GM19397 (cell line): ENCODE data around the gene THSD4.

Experiments used
- ATAC-seq: cut with Tn5 transposase; IDR thresholded peaks from one replicate; pipeline ENCODE4 v1.9.1; 2021; ENCODE audit warnings: mild to moderate bottlenecking, moderate library complexity; ENCODE audit not compliant: unreplicated experiment

The THSD4 gene

DNA sequence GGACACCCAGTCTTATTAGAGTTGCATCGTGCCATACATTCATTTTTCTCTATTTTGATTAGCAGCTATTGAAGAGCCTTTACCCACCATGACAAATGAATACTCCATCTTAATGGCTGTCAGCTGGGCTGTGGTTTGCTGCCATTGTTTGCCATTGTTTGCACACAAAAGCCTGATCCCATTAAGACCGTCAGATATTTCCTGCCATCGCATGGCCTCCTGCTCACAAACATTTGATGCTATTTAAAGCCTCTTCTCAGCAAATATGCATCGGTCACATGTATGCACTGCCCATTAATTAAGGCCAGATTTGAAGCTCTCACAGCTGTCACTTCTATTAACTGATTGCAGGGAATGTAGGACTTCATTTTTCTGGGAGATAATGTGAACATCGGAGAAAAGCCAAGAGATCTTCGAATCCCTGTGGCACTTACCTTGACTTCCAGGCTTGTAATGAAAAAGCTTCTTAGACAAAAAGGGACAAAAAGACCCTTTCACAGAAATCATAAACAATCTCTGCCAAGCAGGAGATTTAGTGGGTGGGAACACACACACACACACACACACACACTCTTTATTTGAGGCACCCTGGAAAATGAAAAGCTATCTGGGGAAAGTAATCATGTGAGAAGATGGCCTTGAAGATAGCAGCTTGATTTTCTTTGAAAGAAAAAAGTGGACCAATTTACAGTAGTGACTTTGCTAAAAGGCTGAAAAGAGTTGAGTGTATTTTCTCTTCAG lies 519.7 kb downstream of the THSD4 start:
- ATAC-seq = no peak

DNA sequence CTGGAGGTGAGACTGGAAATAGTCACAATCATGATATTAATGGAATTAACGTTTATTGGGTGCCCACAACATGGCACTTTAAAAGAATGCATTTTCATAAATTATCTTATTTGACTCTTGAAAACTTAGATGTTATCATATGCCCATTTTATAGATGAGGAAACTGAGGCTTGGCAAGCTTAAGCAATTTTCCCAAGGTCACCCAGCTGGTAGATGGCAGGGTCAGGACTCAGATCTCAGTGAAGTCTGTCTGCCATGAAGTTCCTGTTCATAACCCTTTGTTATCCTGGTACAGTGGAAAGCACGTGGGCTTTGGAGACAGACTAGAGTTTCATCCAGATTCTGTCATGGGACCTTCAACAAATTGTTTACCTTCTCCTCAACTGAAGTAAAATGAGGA lies 520.5 kb downstream of the THSD4 start:
- ATAC-seq = no peak

DNA sequence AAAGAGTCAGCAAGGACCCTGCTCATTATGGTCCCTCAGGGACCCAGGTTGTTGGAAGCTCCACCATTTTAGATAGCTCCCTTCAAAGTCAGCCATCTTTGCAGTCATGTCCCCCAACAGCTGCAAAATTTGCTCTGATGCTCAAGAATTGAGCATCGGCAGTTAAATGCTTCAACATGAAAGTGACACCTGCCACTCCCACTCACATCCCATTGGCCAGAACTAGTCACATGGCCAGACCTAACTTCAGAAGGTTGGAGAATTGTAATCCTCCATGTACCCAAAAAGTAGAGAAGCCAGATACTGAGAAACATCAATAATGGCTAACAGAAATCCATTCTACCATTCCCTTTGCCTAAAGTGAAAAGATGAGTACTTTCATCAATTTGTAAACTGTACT lies 523.6 kb downstream of the THSD4 start:
- no peak for ATAC-seq

DNA sequence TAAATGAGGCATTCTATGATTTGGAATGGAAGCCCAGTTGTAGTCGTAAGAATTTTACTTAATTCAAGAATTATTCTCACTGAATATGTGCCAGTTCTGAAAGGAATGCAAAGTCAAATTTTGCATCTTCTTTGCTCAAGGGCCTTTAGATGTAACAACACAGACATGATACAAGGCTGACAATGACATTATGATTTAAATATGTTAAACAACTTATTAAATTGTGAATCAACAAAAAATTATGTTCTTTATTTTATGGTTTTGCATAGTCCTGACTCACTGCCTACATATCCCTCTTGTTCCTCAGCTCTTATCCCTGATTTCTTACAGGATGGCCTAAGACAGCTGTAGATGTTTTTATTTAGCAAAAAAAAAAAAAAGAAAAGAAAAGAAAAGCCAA lies 524.2 kb downstream of the THSD4 start:
- ATAC-seq = no peak

DNA sequence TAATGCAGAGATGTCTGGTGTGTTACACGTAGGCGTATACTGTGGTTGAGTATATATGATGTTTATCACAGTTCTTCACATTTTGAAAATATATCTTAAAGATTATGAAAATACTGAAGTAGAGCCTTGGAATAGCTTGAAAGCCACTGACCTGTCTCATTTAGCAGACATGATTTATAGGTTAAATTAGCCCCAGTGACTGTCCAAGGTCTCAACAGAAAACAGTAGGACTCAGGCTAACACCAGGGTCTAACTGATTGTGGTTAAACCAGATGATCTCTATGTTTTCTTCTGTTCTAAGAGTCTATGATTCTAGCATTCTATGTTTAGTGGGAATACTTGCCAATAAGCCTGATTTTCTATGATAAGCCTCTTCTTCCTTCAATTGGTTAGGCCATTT lies 528.6 kb downstream of the THSD4 start:
- no peak for ATAC-seq

DNA sequence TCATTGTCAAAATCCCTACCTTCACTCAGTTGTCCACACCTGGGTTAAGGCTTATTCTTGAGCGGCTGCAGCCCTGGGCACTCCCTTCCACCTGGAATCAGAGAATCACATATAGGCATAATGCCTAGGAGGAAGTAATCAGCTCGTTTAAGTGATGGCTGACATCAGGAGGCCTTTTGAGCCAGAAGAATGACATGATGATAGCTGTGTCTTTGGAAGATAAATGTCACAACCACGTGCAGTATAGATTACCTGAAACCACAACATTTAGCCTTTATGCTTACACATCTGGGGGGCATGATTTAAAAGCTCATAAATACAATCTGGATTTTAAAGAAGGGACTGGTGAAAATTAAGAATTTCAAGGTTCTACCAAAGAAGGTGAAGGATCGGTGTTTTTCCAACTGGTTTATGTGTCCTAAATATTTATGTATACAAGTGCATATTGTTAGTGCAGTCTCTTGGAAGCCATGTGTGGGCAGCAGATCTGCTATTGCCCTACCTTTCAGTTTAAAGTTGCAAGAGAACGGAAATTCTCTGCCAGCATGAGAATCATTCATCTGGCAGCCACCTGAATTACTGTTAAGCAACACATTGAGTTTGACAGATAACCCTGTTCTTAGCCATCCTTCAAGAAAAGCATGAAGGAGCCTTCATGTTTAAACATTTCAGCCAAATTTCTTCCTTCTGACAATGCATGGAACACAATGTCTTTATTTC lies 531.7 kb downstream of the THSD4 start:
- no peak for ATAC-seq

DNA sequence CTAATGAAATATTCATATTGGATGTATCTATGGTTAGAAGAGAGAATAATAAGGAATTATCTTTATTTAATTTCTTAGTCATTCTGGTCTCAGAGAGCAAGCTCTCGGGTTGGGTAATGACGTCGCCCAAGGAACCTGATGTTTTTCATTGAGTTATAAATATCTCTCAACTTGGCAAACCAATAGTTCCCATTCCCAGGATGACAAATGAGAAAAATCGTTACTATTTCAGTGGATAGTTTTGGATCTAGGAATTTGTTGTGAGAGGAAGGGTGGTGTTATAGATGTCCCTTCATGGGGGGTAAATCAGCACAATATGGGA lies 532.2 kb downstream of the THSD4 start:
- no peak for ATAC-seq

DNA sequence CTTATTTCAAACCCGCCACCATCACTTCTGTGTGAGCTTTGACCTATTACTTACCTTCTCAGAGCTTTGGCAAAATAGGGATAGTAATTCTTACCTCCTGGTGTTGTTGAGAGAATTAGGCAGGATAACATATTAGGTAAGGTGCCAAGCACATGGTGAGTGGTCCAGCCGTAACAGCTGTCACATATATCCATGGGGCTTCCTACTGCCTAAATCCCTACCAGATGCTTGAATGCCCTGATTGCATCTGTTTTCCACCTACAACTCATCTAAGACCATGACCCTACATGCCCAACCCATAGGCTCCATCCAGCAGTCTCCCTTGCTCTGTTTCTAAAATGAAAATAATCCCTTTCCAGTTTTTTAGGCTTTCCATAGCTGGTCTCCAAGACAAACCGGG lies 532.8 kb downstream of the THSD4 start:
- no peak for ATAC-seq

DNA sequence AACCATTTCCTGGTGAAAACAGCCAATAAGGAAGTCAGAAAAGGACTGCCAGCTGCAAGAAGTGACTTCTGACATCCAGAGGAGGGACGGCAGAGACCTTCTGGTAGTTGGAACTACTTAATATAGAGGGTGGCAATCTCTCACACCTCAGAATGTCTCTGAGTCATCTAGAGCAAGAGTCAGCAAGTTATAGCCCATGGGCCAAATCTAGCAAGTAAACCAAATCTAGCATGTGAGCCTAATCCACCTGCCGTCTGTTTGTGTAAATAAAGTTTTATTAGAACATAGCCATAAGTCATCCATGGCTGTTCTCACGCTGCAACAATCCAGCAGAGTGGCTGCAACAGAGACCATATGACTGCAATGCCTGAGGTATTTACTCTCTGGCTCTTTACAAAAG lies 534.6 kb downstream of the THSD4 start:
- no peak for ATAC-seq

DNA sequence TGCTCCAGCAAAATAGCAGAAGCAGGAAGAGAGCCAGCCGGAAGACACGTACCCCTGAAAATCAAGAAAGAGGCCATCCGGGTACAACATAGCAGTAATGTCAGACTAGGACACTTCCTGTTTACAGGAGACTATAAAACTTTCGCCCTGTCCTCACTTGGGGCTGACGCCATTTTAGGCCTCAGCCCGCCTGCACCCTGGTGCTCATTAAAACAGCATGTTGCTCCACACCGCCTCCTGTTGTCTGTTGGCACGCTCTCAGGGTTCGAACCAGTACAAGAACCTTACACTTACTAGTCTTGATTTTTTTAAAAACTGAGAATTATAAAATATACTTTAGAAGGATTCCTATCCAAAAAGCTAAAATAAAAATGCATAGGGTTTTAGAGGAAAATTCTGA lies 535.3 kb downstream of the THSD4 start:
- no peak for ATAC-seq

DNA sequence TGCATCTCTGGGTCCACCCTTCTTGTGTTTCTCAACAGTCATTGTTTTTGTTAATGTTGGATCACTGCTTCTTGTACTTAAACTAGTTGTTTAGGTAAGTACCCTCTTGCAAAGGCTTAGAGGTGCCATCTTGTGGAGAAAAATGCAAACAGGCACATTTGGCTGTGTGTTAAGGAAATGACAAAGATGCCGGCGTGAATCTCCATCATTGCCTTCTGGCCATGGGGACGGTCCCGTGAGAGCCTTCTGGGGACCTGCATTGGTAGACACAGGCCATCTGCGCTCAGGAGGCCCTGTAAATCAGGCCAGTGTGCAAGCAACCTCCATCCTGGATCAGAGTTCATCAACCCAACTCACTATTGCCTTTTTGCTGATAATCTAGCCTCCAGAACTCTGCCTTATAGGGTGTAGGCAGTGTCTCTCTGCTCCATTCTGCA lies 536.5 kb downstream of the THSD4 start:
- no peak for ATAC-seq

DNA sequence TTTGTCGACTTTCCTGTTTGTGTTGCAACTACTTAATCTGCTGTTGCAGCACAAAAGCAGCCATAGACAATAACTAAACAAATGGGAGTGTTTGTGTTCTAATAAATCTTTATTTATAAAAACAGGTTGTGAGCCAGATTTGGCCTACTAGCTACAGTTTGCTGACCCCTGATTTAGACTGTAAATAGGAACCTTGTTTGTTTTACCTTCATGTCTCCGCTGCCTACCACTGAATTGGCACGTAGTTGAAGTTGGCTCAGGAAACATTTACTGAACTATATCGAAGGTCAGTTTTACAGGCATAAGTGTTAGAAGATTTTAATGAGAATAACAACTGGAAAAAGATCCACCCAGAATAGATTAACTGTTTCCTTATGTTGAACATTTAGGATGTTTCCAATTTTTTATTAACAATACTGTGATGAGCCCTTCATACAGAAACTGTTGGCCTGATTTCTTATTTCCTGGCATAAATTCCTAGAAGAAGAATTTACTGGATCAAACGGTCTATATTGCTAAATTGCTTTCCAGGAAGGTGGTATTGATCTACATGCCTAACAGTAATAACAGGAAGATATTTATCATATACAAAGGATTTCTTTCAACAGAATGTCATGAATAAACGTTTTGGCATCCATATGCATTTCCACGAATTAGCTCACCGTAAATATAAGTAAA lies 538.9 kb downstream of the THSD4 start:
- no peak for ATAC-seq

DNA sequence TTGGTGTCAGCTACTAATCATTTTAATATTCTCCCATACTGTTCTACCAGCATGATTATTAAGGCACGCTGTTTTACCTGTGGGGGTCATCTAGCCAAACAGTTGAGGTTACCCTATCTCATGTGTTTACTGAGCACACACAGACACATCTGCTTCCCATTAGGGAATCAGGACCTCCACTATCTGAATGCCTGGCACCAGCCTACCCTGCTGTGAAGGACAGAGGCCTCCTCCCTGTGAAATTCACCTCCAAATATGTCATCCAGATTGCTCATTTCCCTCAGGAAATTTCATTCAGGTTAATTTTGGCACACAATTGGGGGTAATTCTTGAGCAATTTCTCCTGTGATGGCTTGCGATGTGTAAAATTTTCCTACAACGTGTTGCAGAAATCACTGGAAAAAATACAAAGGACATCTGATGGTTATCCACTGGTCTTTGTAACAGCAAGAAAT lies 539.5 kb downstream of the THSD4 start:
- no peak for ATAC-seq

DNA sequence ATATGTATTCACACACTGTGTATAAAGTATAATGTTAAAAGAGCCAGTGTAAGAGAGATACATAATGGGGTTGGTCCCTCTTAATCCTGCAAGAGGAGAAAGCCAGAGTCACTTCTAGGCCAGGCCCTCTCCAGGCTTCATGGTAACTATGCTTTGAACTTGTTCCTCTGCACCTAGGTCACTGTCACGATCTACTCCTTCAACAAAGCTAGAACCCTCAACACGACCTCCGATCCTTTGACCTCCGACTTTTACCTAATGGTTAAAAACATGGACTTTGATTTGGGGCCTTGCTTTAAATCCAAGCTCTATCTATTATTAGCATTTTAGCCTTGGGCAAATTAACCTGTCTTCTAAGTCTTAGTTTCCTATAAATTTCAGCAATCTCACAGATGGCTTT lies 541.2 kb downstream of the THSD4 start:
- ATAC-seq = no peak

DNA sequence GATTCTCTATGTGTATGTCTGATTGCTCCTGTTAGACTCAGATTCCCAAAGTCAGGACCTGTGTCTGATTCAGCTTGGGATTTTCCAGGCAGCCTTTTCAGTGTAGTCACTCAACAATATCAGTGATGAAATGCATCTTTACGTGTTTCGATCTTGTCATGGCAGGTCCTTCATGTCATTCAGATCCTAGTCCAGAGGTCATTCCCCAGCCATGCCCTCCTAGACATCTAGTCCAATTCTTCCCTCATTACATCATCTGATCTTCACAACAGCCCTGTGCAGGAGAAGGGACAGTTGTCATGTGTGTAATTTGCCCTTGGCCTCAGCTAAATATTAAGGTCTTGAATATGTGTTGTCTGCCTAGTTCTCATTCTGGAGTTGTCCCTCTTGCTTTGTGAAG lies 541.9 kb downstream of the THSD4 start:
- no peak for ATAC-seq

DNA sequence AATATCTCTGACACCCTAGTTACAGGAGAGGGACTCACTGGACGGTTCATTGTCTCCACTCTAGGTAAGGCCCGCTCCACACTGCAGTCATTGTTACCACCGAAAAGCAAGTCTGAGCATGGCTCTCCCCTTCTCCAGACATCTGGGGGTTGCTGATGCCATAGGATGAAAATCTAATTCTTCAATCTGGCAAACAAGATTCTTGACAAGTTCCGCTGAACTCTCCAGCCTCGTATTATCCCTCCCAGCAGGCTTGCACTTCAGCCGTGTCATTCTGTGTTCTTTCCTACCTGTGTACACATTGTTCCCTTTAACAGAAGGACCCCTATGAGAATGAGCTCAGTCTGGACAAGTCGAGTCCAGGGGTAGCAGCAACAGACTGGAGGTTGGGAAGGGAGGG lies 542.8 kb downstream of the THSD4 start:
- ATAC-seq = no peak

DNA sequence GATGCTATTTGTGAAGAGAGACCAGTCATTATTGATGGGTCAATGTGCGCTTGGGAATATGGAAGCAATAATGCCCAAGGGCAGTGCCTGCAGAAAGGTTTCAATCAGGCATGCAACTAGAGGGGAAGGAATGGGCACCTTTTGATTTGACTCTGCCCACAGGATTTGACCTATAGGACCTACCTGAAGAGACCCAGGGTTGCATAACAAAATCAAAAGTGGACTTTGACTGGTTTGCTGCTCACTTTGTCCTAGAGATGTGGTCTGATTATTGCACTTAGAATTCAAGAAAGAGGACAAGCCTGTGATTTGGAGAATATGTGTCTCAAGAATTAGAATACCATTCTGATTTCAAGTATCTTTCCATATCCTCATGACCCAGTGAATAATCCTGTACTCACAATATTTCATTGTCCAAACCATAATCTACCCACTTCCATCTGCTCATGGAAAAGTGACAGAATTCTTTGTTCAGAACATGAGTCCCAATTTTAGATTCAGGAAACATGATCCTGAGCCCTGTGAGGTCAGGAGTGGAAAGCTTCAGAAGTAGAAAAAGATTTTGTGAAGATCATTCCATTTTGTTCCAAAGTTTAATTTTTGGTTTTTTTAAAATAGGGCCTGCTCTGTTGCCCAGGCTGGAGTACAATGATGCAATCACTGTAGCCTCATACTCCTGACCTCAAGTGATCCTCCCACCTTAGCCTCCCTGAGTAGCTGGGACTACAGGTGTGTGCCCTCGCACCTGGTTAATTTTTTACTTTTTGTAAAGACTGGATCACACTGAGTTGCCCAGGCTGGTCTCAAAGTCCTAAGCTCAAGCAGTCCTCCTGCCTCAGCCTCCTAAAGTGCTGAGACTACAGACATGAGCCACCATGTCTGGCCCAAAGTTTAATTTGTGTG lies 543.8 kb downstream of the THSD4 start:
- no peak for ATAC-seq

DNA sequence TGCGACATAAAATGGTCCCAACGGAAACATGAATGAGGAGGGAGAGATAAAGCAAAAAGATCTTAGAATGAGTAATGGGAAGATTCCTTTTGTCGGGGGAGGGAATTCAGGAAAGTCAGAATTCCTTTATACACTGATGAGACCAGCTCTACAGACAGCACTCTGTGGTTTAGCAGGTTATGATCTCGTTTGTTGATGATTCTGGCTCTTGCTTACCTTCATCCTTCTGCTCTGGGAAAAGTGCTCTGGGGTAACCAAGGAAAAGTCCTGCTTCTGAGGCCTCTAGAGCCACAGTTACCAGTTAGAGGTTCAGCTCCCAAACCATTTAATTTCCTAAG lies 544.4 kb downstream of the THSD4 start:
- ATAC-seq = no peak

DNA sequence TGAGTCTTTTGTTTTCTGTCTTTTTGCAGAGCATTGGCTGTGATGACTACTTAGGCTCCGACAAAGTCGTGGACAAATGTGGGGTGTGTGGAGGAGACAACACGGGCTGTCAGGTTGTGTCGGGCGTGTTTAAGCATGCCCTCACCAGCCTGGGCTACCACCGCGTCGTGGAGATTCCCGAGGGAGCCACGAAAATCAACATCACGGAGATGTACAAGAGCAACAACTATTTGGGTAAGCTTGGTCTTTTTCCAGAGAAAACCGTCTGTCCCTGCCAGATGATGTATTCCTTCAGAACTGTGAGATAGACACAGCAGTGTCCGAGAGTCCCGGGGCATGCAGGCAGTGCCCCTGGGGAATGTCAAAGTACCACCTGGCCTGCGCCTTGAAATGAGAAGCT lies 545.2 kb downstream of the THSD4 start:
- ATAC-seq = no peak

DNA sequence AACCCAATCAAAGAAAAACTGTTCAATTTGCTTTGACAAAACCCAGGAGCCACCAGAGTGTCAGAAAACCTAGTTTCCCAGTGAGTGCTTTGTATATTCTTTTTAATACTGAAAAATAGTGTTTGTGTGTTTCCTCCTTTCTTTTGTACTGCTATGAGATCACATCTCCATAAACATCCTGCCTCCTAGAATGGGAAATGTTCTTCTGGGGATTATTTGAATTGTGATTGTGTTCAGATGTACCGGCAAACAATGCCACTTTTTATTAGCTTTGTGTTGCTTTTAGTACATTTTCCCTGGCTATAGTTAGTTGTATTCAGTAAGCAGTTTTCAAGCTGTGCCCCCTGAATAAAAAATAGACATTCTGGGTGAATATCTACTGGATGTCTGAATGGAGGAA lies 547.0 kb downstream of the THSD4 start:
- no peak for ATAC-seq

DNA sequence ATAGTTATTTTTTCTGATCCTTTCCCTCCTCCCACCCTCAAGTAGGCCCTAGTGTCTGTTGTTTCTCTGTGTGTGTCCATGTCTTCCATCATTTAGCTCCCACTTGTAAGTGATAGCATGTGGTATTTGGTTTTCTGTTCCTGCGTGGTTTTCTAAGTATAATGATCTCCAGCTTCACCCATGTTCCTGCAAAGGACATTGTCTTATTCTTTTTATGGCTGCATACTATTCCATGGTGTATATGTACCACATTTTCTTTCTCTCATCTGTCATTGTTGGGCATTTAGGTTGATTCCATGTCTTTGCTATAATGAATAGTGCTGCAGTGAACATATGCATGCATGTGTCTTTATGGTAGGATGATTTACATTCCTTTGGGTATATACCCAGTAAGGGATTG lies 549.4 kb downstream of the THSD4 start:
- ATAC-seq = no peak
